ENCODE results near the gene RXRG. TPM values are rescaled to one million over a fixed set of nuclear protein-coding genes. Genes with fewer than 3 reads are reported as not detected.

RXRG gene
- polyA plus RNA-seq, 1 donor, result 1.5 TPM

DNA sequence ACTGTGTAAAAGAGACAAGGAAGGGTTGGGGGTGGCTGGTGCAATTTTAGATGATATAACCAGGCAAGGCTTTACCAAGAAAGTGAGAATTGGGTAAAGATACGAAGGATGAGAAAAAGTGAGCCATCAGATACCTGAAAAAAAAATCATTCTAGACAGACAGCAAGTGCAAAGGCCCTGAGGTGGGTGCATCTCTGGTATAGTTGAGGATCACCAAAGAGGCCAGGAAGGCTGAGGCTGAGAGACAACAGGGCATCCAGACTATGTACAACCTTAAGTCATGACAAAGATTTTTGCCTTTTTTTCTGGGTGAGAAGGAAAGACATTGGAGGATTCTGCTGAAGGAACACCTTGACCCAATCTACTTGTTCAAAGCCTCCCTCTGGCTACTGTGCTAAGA is 29.9 kb downstream of the RXRG start:
- Histone ChIP-seq H3K27ac (ENCODE audit: low read length) (no peak overlapping the region), H3K4me1 (ENCODE audit: control insufficient read depth, insufficient read depth, low read length) (no peaks in the 10 kb centered on the region), H3K9me3 (ENCODE audit: control insufficient read depth, low read depth, low read length) (no peaks in the 10 kb centered on the region), H3K36me3 (ENCODE audit: control insufficient read depth, insufficient read depth, low read length) (no peaks in the 10 kb centered on the region), H3K4me3 (ENCODE audit: low read length) (no peak overlapping the region), H3K27me3 (ENCODE audit: control insufficient read depth, insufficient read depth, low read length) (peaks cover 11% of the 10 kb centered on the region)
- no peak for DNase-seq
- no CpG with 5 or more reads among the region's 1 CpG for WGBS (ENCODE audit: insufficient coverage, low lambda C conversion rate)

DNA sequence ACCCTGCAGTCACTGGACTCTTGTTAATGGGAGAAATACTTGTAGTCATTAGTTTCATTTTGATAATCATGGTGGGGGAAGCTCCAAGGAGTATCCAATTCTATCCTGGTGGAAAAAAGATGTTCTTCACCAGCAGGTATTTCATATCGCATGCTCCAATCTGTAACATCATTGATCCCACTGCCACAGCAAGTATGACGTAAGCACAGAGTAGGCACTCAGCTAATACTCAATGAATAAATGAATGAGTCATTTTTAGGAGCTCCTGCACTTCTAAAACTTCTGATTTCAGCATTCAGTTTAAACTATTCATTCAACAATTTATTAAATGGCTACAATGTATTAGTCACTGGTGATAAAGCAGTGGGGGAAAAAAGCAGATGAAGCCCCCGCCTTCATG is 30.3 kb downstream of the RXRG start:
- Histone ChIP-seq H3K9me3 (ENCODE audit: control insufficient read depth, low read depth, low read length) (no peaks in the 10 kb centered on the region), H3K4me3 (ENCODE audit: low read length) (no peak overlapping the region), H3K4me1 (ENCODE audit: control insufficient read depth, insufficient read depth, low read length) (no peaks in the 10 kb centered on the region), H3K27ac (ENCODE audit: low read length) (no peak overlapping the region), H3K36me3 (ENCODE audit: control insufficient read depth, insufficient read depth, low read length) (no peaks in the 10 kb centered on the region), H3K27me3 (ENCODE audit: control insufficient read depth, insufficient read depth, low read length) (peaks cover 11% of the 10 kb centered on the region)
- no peak for DNase-seq
- WGBS (ENCODE audit: insufficient coverage, low lambda C conversion rate), result no CpG with 5 or more reads among the region's 3 CpGs

DNA sequence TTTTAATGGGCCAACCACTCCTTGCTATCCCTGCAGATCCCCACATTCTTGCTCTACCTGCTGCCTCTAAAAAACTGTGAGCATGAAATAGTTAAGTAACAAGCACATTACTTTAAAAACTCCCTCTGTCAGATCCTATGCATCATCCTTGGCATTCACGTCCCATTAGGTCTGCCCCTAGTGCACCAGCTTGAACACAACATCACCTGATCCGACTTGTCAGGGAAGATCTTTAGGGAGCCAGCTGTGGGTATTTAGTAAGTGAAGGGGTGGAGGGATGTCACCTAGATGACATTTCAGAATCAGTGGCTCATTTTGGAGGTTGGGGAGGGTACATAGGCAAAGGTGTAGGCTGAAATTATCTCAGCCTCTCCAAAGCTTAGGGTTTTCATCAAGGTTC is 33.5 kb downstream of the RXRG start:
- Histone ChIP-seq H3K4me3 (ENCODE audit: low read length) (no peak overlapping the region), H3K27ac (ENCODE audit: low read length) (no peak overlapping the region), H3K9me3 (ENCODE audit: control insufficient read depth, low read depth, low read length) (no peaks in the 10 kb centered on the region), H3K36me3 (ENCODE audit: control insufficient read depth, insufficient read depth, low read length) (no peaks in the 10 kb centered on the region), H3K4me1 (ENCODE audit: control insufficient read depth, insufficient read depth, low read length) (no peaks in the 10 kb centered on the region), H3K27me3 (ENCODE audit: control insufficient read depth, insufficient read depth, low read length) (peaks cover 11% of the 10 kb centered on the region)
- WGBS (ENCODE audit: insufficient coverage, low lambda C conversion rate), result no CpG with 5 or more reads among the region's 2 CpGs
- DNase-seq, result no peak

DNA sequence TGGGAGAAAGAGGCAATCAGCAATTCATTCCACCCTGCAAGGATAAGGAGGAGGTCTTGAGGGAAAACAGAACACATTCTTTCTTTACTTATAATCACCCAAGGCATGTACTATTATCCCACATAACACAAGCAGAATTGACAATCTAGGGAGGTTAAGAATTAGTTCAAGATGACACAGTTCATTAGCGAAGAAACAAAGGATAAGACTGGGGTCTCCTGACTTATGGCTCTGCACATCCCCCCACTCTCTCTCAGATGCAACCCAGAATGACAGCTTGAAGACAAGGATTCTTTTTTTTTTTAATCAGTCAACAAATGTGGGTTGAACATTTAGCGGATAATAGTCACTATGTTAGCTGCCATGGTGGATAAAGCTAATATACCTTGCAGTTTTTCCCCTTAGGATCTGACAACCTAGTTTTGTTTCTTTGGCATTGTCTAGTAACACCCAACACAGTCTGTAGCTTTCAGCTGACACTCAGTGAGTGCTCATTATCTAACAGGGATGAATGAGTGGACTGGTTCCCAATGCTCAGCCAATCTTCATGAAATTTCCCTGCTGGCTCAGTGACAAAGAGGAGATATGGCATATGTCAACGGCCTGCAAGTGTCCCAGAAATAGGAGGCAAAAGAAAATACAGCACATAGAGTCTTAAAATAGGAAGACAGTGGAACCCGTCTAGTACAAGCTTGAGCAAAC is 35.1 kb downstream of the RXRG start:
- H3K27me3 ChIP-seq (ENCODE audit: control insufficient read depth, insufficient read depth, low read length), result peaks cover 7% of the 10 kb centered on the region
- H3K36me3 ChIP-seq (ENCODE audit: control insufficient read depth, insufficient read depth, low read length), result no peaks in the 10 kb centered on the region
- no peak overlapping the region for H3K27ac ChIP-seq (ENCODE audit: low read length)
- no peak for DNase-seq
- H3K4me3 ChIP-seq (ENCODE audit: low read length), result no peak overlapping the region
- no peaks in the 10 kb centered on the region for H3K4me1 ChIP-seq (ENCODE audit: control insufficient read depth, insufficient read depth, low read length)
- WGBS (ENCODE audit: insufficient coverage, low lambda C conversion rate), result no CpG with 5 or more reads among the region's 4 CpGs
- no peaks in the 10 kb centered on the region for H3K9me3 ChIP-seq (ENCODE audit: control insufficient read depth, low read depth, low read length)

DNA sequence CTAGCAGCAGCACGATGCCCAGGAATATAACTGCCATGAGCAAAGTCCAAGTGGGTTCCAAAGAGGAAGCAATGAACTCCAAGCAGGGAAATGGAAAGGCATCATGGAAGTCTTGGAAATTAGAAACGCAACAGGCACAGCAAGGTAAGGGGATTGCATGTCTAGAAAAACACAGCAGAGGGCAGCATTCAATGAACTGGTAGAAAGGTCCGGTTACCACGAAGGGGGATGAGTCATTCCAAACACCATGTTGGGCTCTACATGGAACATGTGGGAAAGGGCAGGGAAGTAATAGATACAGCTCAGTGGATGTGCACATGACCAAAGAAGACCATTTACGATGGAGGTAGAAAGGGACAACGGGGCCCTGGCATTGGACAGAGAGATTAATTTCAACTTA is 36.4 kb downstream of the RXRG start:
- H3K27me3 ChIP-seq (ENCODE audit: control insufficient read depth, insufficient read depth, low read length), result peaks cover 5% of the 10 kb centered on the region
- H3K27ac ChIP-seq (ENCODE audit: low read length), result no peak overlapping the region
- no peaks in the 10 kb centered on the region for H3K4me1 ChIP-seq (ENCODE audit: control insufficient read depth, insufficient read depth, low read length)
- no peaks in the 10 kb centered on the region for H3K36me3 ChIP-seq (ENCODE audit: control insufficient read depth, insufficient read depth, low read length)
- no peak for DNase-seq
- WGBS (ENCODE audit: insufficient coverage, low lambda C conversion rate), result 100% methylated on average over 2 of the region's 6 CpGs
- no peak overlapping the region for H3K4me3 ChIP-seq (ENCODE audit: low read length)
- no peaks in the 10 kb centered on the region for H3K9me3 ChIP-seq (ENCODE audit: control insufficient read depth, low read depth, low read length)

DNA sequence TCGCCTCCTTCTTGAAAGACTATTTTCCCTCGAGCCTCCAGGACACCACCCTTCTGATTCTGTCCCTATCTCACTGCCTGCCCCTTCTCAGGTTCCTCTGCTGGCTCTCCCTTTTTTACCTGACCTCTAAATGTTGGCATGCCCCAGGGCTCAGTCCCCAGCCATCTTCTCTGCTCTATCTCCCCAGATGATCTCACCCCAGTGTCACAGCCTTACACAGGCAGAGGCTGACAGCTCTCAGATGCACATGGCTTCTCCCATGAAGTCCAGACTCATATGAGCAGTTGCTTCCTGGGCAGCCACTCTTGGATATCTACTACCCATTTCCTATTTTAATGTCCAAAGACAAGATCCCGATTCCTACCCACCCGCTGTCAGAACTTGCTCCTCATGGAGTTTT is 37.5 kb downstream of the RXRG start:
- H3K36me3 ChIP-seq (ENCODE audit: control insufficient read depth, insufficient read depth, low read length), result no peaks in the 10 kb centered on the region
- 86% methylated on average over 1 of the region's 4 CpGs for WGBS (ENCODE audit: insufficient coverage, low lambda C conversion rate)
- H3K4me1 ChIP-seq (ENCODE audit: control insufficient read depth, insufficient read depth, low read length), result no peaks in the 10 kb centered on the region
- H3K27me3 ChIP-seq (ENCODE audit: control insufficient read depth, insufficient read depth, low read length), result peaks cover 5% of the 10 kb centered on the region
- no peak overlapping the region for H3K27ac ChIP-seq (ENCODE audit: low read length)
- no peak for DNase-seq
- no peak overlapping the region for H3K4me3 ChIP-seq (ENCODE audit: low read length)
- H3K9me3 ChIP-seq (ENCODE audit: control insufficient read depth, low read depth, low read length), result no peaks in the 10 kb centered on the region

DNA sequence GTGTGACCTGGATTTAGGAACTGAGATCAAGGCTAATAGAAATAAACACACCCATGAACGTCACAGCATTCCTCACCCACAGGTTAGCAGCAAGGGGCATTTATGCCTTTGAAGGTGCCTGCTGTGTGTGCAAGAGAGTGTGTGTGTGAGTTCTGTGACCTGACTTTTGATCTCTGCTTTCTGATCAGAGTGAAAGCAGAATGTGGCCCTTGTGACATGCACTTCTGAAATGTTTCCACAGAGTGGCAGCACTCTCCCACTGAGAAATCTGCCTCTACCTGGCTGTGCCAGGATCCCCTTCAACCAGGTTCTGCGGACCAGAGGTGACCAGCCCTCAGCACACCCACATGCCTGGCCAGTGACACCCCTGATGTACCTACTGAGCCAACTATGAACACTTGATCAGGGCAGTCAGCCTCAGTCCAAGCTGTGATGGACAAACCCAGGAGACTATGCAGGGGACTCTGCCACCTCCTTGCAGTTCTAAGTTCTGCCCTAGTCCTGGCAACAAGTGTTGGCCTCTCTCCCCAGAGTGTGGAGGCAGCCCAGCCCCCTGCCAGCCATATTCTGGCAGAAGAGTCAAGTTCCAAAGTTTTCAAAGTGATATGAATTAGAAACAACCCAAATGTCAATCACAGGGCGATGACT is 41.0 kb downstream of the RXRG start:
- peak in 1 of 2 donors; percentile 39 for DNase-seq
- Histone ChIP-seq H3K27ac (ENCODE audit: low read length) (no peak overlapping the region), H3K36me3 (ENCODE audit: control insufficient read depth, insufficient read depth, low read length) (no peaks in the 10 kb centered on the region), H3K4me1 (ENCODE audit: control insufficient read depth, insufficient read depth, low read length) (no peaks in the 10 kb centered on the region), H3K27me3 (ENCODE audit: control insufficient read depth, insufficient read depth, low read length) (no peaks in the 10 kb centered on the region), H3K9me3 (ENCODE audit: control insufficient read depth, low read depth, low read length) (no peaks in the 10 kb centered on the region), H3K4me3 (ENCODE audit: low read length) (no peak overlapping the region)
- 100% methylated on average over 1 of the region's 3 CpGs for WGBS (ENCODE audit: insufficient coverage, low lambda C conversion rate)

DNA sequence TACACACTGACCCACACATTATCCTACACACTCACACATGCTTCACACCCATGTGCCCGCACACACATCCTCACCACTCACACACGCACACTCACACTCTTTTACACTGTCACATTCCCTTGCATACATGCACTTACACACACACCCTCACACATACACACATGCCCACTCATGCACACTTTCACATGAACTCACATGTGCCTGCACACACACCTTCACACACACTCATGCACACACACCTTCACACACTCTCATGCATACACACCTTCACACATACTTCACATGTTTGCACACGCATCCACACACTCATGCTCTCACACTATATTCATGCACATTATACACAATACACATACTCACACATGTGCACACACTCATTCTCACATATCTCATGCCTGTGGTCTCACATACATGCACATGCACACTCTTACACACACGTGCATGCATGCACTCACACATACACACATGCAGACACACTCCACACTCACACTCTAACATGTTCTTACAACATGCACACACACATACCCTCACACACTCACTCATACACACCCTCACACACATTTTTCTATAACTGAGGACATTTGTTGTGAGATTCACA is 42.3 kb downstream of the RXRG start:
- H3K36me3 ChIP-seq (ENCODE audit: control insufficient read depth, insufficient read depth, low read length), result no peaks in the 10 kb centered on the region
- H3K9me3 ChIP-seq (ENCODE audit: control insufficient read depth, low read depth, low read length), result no peaks in the 10 kb centered on the region
- no peaks in the 10 kb centered on the region for H3K4me1 ChIP-seq (ENCODE audit: control insufficient read depth, insufficient read depth, low read length)
- H3K4me3 ChIP-seq (ENCODE audit: low read length), result no peak overlapping the region
- no peak for DNase-seq
- H3K27ac ChIP-seq (ENCODE audit: low read length), result no peak overlapping the region
- 88% methylated on average over 1 of the region's 4 CpGs for WGBS (ENCODE audit: insufficient coverage, low lambda C conversion rate)
- no peaks in the 10 kb centered on the region for H3K27me3 ChIP-seq (ENCODE audit: control insufficient read depth, insufficient read depth, low read length)

DNA sequence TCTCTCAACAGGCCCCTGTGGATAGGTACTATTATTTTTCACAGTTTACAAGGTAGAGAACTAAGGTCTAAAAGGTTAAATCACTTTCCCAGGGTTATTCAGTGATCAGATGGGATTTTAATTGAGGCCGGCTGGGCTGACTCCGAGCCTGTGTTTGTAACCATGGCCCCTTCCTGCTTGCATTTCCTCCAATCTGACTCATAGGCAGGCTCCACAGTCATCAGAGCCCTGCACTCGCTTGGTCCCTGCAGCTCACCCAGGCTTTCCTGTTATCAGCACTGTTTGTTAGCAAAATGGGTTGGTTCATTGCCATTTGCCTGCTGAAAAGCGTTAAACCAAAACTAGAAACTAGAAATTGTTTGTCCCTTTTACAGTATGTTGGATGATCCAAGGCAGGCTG is 47.0 kb downstream of the RXRG start:
- peak in 1 of 2 donors; percentile 5 for DNase-seq
- Histone ChIP-seq H3K9me3 (ENCODE audit: control insufficient read depth, low read depth, low read length) (no peaks in the 10 kb centered on the region), H3K27me3 (ENCODE audit: control insufficient read depth, insufficient read depth, low read length) (no peaks in the 10 kb centered on the region), H3K4me3 (ENCODE audit: low read length) (no peak overlapping the region), H3K27ac (ENCODE audit: low read length) (no peak overlapping the region), H3K36me3 (ENCODE audit: control insufficient read depth, insufficient read depth, low read length) (no peaks in the 10 kb centered on the region), H3K4me1 (ENCODE audit: control insufficient read depth, insufficient read depth, low read length) (no peaks in the 10 kb centered on the region)
- no CpG with 5 or more reads among the region's 4 CpGs for WGBS (ENCODE audit: insufficient coverage, low lambda C conversion rate)

DNA sequence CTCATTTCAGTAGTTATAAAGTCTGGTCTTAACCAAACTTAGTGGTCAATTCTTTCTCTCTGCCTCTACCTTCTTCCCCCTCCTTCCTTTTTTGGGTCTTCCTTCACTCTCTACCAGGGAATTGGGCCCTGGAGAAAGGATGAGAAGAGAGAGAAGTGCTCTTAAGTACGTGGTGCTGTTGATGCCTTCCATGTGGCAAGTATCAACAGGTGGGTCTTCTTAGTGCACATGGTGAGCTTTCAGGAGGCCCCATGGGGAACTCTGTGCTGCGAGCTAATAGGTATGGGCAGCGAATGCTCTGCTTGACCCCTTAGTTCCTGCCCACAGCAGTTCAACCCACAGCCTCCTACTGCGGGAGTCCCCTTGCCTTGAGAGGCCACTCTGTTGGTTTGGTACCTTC is 49.0 kb downstream of the RXRG start:
- H3K9me3 ChIP-seq (ENCODE audit: control insufficient read depth, low read depth, low read length), result no peaks in the 10 kb centered on the region
- H3K4me3 ChIP-seq (ENCODE audit: low read length), result no peak overlapping the region
- peaks cover 7% of the 10 kb centered on the region for H3K27me3 ChIP-seq (ENCODE audit: control insufficient read depth, insufficient read depth, low read length)
- H3K27ac ChIP-seq (ENCODE audit: low read length), result no peak overlapping the region
- no peaks in the 10 kb centered on the region for H3K36me3 ChIP-seq (ENCODE audit: control insufficient read depth, insufficient read depth, low read length)
- no CpG with 5 or more reads among the region's 4 CpGs for WGBS (ENCODE audit: insufficient coverage, low lambda C conversion rate)
- H3K4me1 ChIP-seq (ENCODE audit: control insufficient read depth, insufficient read depth, low read length), result no peaks in the 10 kb centered on the region
- DNase-seq, result no peak

DNA sequence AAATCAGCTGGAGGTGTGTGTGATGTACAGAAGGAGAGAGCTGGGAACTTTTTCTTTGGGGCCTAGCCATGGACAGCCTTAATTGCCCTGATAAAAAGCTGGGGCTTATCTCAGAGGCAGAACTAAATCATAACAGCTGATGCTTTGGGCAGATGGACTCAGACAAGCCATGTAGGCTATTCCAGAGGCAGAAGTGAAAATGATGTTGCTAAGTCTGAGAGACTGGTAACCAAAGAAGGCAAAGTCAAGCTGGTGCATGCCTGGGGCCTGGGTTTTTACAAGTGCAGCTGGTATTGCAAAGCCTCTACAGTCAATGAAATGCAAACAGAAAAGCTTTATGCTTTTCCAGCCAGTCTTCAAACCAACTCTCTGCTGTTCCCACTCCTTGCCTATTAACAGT is 49.4 kb downstream of the RXRG start:
- peaks cover 10% of the 10 kb centered on the region for H3K27me3 ChIP-seq (ENCODE audit: control insufficient read depth, insufficient read depth, low read length)
- H3K36me3 ChIP-seq (ENCODE audit: control insufficient read depth, insufficient read depth, low read length), result no peaks in the 10 kb centered on the region
- no peaks in the 10 kb centered on the region for H3K4me1 ChIP-seq (ENCODE audit: control insufficient read depth, insufficient read depth, low read length)
- H3K9me3 ChIP-seq (ENCODE audit: control insufficient read depth, low read depth, low read length), result no peaks in the 10 kb centered on the region
- no peak for DNase-seq
- no peak overlapping the region for H3K4me3 ChIP-seq (ENCODE audit: low read length)
- no peak overlapping the region for H3K27ac ChIP-seq (ENCODE audit: low read length)

All from large intestine (tissue), 3 donors.